CD14-positive monocyte (primary cell): ENCODE data around the gene ADAM30. TPM values are rescaled to one million over a fixed set of nuclear protein-coding genes. Genes with fewer than 3 reads are reported as not detected.
"Not testable (repeated sequence)": the region's sequence is repeated elsewhere in the genome, so short reads cannot be mapped to it uniquely, and the experiment has no call there.

Source experiments
- DNase-seq, 3 donors: peaks; one replicate each; pipeline ENCODE4 v3.0.0-alpha.2; 2011 to 2022
- H2AFZ ChIP-seq: 2 replicates; pipeline ENCODE4 v1.6.0; 2012; ENCODE audit warnings: mild to moderate bottlenecking, low read depth, low read length, inconsistent platforms; ENCODE audit not compliant: insufficient read depth, poor library complexity, severe bottlenecking
- H3K27ac ChIP-seq, 2 donors: 1 replicate in 1 of 2; 2 replicates in 1 of 2; pipeline ENCODE4 v1.5.1; 2012 to 2013; ENCODE audit warnings: low read length in 2 of 2, control low read depth in 1 of 2, inconsistent platforms in 1 of 2, low read depth in 1 of 2, mild to moderate bottlenecking in 1 of 2
- H3K27me3 ChIP-seq, 2 donors: one replicate each; pipeline versions ENCODE4 v1.6.0 to v1.6.1; 2011 to 2013; ENCODE audit warnings: low read length in 2 of 2; ENCODE audit not compliant: control insufficient read depth in 2 of 2, insufficient read depth in 2 of 2
- H3K36me3 ChIP-seq, 2 donors: replicated peaks in 1 of 2; 1 replicate in 1 of 2; 2 replicates in 1 of 2; pipeline versions ENCODE4 v1.5.1 to v1.6.1; 2012 to 2013; ENCODE audit warnings: low read length in 2 of 2, control low read depth in 1 of 2, inconsistent platforms in 1 of 2, mild to moderate bottlenecking in 1 of 2; ENCODE audit not compliant: insufficient read depth in 2 of 2, control insufficient read depth in 1 of 2
- H3K4me1 ChIP-seq, 2 donors: 1 replicate in 1 of 2; 2 replicates in 1 of 2; pipeline versions ENCODE4 v1.5.1 to v1.6.1; 2012 to 2013; ENCODE audit warnings: low read length in 2 of 2, control low read depth in 1 of 2, inconsistent platforms in 1 of 2, mild to moderate bottlenecking in 1 of 2, moderate library complexity in 1 of 2; ENCODE audit not compliant: insufficient read depth in 2 of 2, control insufficient read depth in 1 of 2
- H3K4me2 ChIP-seq: replicated peaks from 2 replicates; pipeline ENCODE3; 2012; ENCODE audit warnings: low read length, moderate library complexity, mild to moderate bottlenecking; ENCODE audit not compliant: poor library complexity, severe bottlenecking; ENCODE audit errors: extremely low read depth
- H3K4me3 ChIP-seq, 3 experiments: fragments of 200-600 bp in 1 of 3; sonication (generic) in 1 of 3; replicated peaks in 1 of 3; 1 replicate in 2 of 3; 2 replicates in 1 of 3; pipeline ENCODE4 v1.5.1; 2011 to 2013; ENCODE audit warnings: low read length in 3 of 3, mild to moderate bottlenecking in 3 of 3, control low read depth in 2 of 3, low read depth in 2 of 3, inconsistent platforms in 1 of 3, moderate library complexity in 1 of 3
- H3K79me2 ChIP-seq: 2 replicates; pipeline ENCODE4 v1.6.0; 2012; ENCODE audit warnings: mild to moderate bottlenecking, control low read depth, inconsistent platforms, low read length, moderate library complexity; ENCODE audit not compliant: insufficient read depth
- H3K9ac ChIP-seq: 2 replicates; pipeline ENCODE4 v1.6.0; 2017; ENCODE audit warnings: low read length, mild to moderate bottlenecking; ENCODE audit not compliant: insufficient read depth, poor library complexity, severe bottlenecking
- H3K9me3 ChIP-seq, 2 donors: replicated peaks in 1 of 2; 1 replicate in 1 of 2; 2 replicates in 1 of 2; pipeline versions ENCODE4 v1.5.1 to v1.6.1; 2012 to 2013; ENCODE audit warnings: low read length in 2 of 2, control low read depth in 1 of 2; ENCODE audit not compliant: control insufficient read depth in 1 of 2, insufficient read depth in 1 of 2
- H4K20me1 ChIP-seq: 2 replicates; pipeline ENCODE4 v1.6.0; 2012; ENCODE audit warnings: mild to moderate bottlenecking, low read length, control low read depth, moderate library complexity; ENCODE audit not compliant: insufficient read depth
- H3K27ac Mint-ChIP-seq, 7 donors: one replicate each; pipeline ENCODE4 v1.8.0; 2020; ENCODE audit warnings: mild to moderate bottlenecking in 7 of 7, mixed read lengths in 7 of 7, moderate library complexity in 6 of 7, inconsistent platforms in 2 of 7
- H3K27me3 Mint-ChIP-seq, 3 donors: one replicate each; pipeline ENCODE4 v1.8.0; 2021 to 2022; ENCODE audit warnings: low read depth in 3 of 3, mild to moderate bottlenecking in 3 of 3, mixed read lengths in 3 of 3, moderate library complexity in 3 of 3, inconsistent platforms in 1 of 3
- H3K36me3 Mint-ChIP-seq, 2 donors: one replicate each; pipeline ENCODE4 v1.8.0; 2020; ENCODE audit warnings: mixed read lengths in 2 of 2, inconsistent platforms in 1 of 2, mild to moderate bottlenecking in 1 of 2
- H3K4me1 Mint-ChIP-seq: one replicate; pipeline ENCODE4 v1.8.0; 2020; ENCODE audit warnings: mild to moderate bottlenecking, mixed read lengths
- H3K4me3 Mint-ChIP-seq, 2 donors: one replicate each; pipeline ENCODE4 v1.8.0; 2020; ENCODE audit warnings: mild to moderate bottlenecking in 2 of 2, mixed read lengths in 2 of 2, moderate library complexity in 1 of 2
- H3K9me3 Mint-ChIP-seq, 7 donors: one replicate each; pipeline ENCODE4 v1.8.0; 2020 to 2022; ENCODE audit warnings: mixed read lengths in 7 of 7, mild to moderate bottlenecking in 6 of 7, moderate library complexity in 6 of 7, inconsistent platforms in 2 of 7
- CTCF ChIP-seq: fragments of 200-600 bp; IDR thresholded peaks from one replicate; pipeline ENCODE4 v1.8.0; 2022; ENCODE audit warnings: antibody characterized with exemption, mild to moderate bottlenecking
- WGBS: methylation state at CpG from one replicate; pipeline ENCODE4 v1.1.5; 2013; ENCODE audit warnings: missing lambda C conversion rate; ENCODE audit not compliant: insufficient coverage; 5-methylcytosine and 5-hydroxymethylcytosine counted together
- intact Hi-C, 2 donors: fragments of 100-400 bp; cut with micrococcal nuclease; formaldehyde crosslinking; loops; one replicate each; pipeline versions ENCODE4 v1.15.0 to v1.15.1; 2023
- polyA plus RNA-seq, 3 donors: library from polyadenylated mRNA; depleted of rRNA in 1 of 3; unstranded in 2 of 3; stranded (reverse) in 1 of 3; fragments of 300-500 nt in 2 of 3; fragments of >200 nt in 1 of 3; fragmentation: Illumina TruSeq in 2 of 3; gene quantifications; 1 replicate in 2 of 3; 2 replicates in 1 of 3; pipeline ENCODE4 v1.2.3, GENCODE V29; 2012 to 2021

Gene ADAM30
- polyA plus RNA-seq, 3 donors: not detected

- Histone ChIP-seq H3K4me2 (no peak overlapping the region), H3K36me3 (no peaks in the 10 kb centered on the region), H3K4me3 (no peak overlapping the region), H3K27ac (no peak overlapping the region), H3K9ac (no peak overlapping the region), H3K9me3 (no peaks in the 10 kb centered on the region), H3K27me3 (no peaks in the 10 kb centered on the region), H3K4me1 (peaks cover 20 to 21% of the 10 kb centered on the region in 2 donors), H3K79me2 (no peaks in the 10 kb centered on the region), H4K20me1 (no peaks in the 10 kb centered on the region), H2AFZ (no peak overlapping the region)
- intact Hi-C loops: no loop called here
- no peak for DNase-seq
- no peak overlapping the region for H3K27ac Mint-ChIP-seq
- TF ChIP-seq CTCF: no peak
- no peak overlapping the region for H3K4me3 Mint-ChIP-seq
- H3K4me1 Mint-ChIP-seq: peaks cover 22% of the 10 kb centered on the region
- peaks cover 0 to 4% (median 0%) of the 10 kb centered on the region in 7 donors for H3K9me3 Mint-ChIP-seq
- WGBS: 75% methylated on average over 1 of the region's 2 CpGs
- H3K27me3 Mint-ChIP-seq: no peaks in the 10 kb centered on the region
- no peaks in the 10 kb centered on the region for H3K36me3 Mint-ChIP-seq
Observed at GRCh38 chr1:119861547-119861946, 34.8 kb downstream of the ADAM30 start.

- Histone ChIP-seq H3K9me3 (no peaks in the 10 kb centered on the region), H3K36me3 (no peaks in the 10 kb centered on the region), H3K27me3 (no peaks in the 10 kb centered on the region), H3K79me2 (no peaks in the 10 kb centered on the region), H3K4me1 (peaks cover 20 to 21% of the 10 kb centered on the region in 2 donors), H3K27ac (peak overlapping the region in 1 of 2 donors; percentile 48), H3K4me3 (peak overlapping the region in 1 of 3 experiments; percentile 11), H4K20me1 (no peaks in the 10 kb centered on the region), H2AFZ (peak overlapping the region; percentile 11), H3K9ac (no peak overlapping the region), H3K4me2 (peak overlapping the region; percentile 39)
- Mint-ChIP-seq H3K9me3 (peaks cover 0 to 4% (median 0%) of the 10 kb centered on the region in 7 donors), H3K36me3 (no peaks in the 10 kb centered on the region), H3K4me1 (peaks cover 22% of the 10 kb centered on the region), H3K27me3 (peaks cover 0 to 2% (median 0%) of the 10 kb centered on the region in 3 donors), H3K4me3 (peak overlapping the region in 1 of 2 donors; percentile 76), H3K27ac (peak overlapping the region; percentile 52 to 87 (median 70))
- intact Hi-C loops: no loop called here
- TF ChIP-seq CTCF: no peak
- peak; percentile 50 to 73 (median 64) for DNase-seq
- WGBS: no CpG with 5 or more reads among the region's 4 CpGs
Observed at GRCh38 chr1:119859647-119860046, 36.7 kb downstream of the ADAM30 start.

GRCh38 chr1:119858556-119859214 lies 37.6 kb downstream of the ADAM30 start:
- Mint-ChIP-seq H3K27ac (peak overlapping the region; percentile 59 to 88 (median 85)), H3K4me3 (peak overlapping the region in 1 of 2 donors; percentile 76), H3K4me1 (peaks cover 22% of the 10 kb centered on the region)
- H3K9me3 Mint-ChIP-seq, H3K27me3 ChIP-seq, H3K36me3 ChIP-seq, H2AFZ ChIP-seq, H3K9me3 ChIP-seq, H3K36me3 Mint-ChIP-seq, intact Hi-C loops, H3K9ac ChIP-seq, H4K20me1 ChIP-seq, H3K79me2 ChIP-seq, DNase-seq, H3K27me3 Mint-ChIP-seq: not testable (repeated sequence)
- Histone ChIP-seq H3K27ac (peak overlapping the region; percentile 25 to 48), H3K4me2 (peak overlapping the region; percentile 39), H3K4me3 (peak overlapping the region in 1 of 3 experiments; percentile 20), H3K4me1 (peaks cover 20 to 21% of the 10 kb centered on the region in 2 donors)
- no CpG with 5 or more reads among the region's 4 CpGs for WGBS
